WI38 (cell line): ENCODE results near the gene CILP.
"Not testable (repeated sequence)": the region's sequence is repeated elsewhere in the genome, so short reads cannot be mapped to it uniquely, and the experiment has no call there.

ENCODE experiments used
- H3K4me3 ChIP-seq: 2 replicates; pipeline ENCODE4 v1.5.1; 2011; ENCODE audit warnings: low read depth, mild to moderate bottlenecking, control low read depth, low read length
- CTCF ChIP-seq: IDR thresholded peaks from 2 replicates; pipeline ENCODE4 v1.5.1; 2012; ENCODE audit warnings: low read depth, mild to moderate bottlenecking, control low read depth, low read length

The CILP gene

DNA sequence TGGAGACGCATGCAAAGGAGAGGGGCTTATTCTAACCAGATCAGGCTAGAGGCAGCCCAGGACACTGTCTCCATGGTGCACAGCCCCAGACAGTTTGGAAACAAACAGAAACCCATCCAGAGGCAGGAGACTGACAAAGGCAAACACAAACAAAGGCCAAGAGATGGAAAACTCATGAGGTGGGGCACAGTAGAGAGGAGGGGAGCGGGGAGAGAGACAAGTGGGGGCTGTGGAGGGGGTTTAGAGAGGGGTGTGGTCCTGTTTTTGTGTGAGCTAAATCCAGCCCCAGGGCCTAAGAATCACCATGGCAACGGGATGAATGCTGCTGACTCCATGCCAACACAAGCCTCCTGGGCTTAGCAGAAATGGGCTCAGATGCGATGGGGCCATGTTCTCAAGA is 43.1 kb upstream of the CILP start:
- no peak for TF ChIP-seq CTCF
- H3K4me3 ChIP-seq: no peak overlapping the region

DNA sequence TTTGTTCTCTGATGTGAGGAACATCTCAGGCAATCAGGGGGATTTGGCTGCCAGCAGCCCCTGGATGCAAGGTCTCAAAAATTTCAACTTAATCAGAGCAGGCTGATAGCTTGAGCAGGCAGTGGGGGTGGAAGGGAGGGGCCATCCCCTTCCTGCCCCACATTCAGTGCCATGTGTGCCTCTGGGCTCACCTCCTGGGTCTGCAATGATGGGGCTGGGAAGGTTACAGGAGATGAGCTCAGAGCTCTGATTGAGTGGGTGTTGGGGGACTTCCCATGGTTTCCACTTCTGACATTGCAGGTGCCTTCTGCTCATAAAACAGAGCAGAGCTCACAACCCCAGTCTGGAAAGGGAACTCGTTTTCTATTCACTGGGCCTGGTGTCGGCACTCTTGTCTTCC is 38.4 kb upstream of the CILP start:
- TF ChIP-seq CTCF: no peak
- no peak overlapping the region for H3K4me3 ChIP-seq

GRCh38 chr15:65248511-65249255 is 37.4 kb upstream of the CILP start:
- H3K4me3 ChIP-seq: no peak overlapping the region
- no peak for TF ChIP-seq CTCF

DNA sequence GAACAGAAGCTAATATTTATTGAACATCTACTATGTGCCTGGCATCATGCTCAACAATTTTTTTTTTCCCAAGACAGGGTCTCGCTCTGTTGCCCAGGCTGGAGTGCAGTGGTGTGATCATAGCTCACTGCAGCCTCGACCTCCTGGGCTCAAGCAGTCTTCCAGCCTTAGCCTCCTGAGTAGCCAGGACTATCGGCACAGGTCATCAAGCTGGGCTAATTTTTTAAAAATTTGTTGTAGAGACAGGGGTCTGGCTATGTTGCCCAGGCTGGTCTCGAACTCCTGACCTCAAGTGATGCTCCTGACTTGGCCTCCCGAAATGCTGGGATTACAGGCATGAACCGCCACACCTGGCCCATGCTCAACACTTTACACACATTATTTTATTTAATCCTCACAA is 35.7 kb upstream of the CILP start:
- no peak for TF ChIP-seq CTCF
- no peak overlapping the region for H3K4me3 ChIP-seq

GRCh38 chr15:65246026-65246714 is 34.9 kb upstream of the CILP start:
- H3K4me3 ChIP-seq: no peak overlapping the region
- TF ChIP-seq CTCF: no peak

- no peak for TF ChIP-seq CTCF
- no peak overlapping the region for H3K4me3 ChIP-seq
Observed at GRCh38 chr15:65245096-65245856, 34.0 kb upstream of the CILP start.

GRCh38 chr15:65244638-65245037 is 33.4 kb upstream of the CILP start:
- TF ChIP-seq CTCF: no peak
- H3K4me3 ChIP-seq: no peak overlapping the region

- not testable (repeated sequence) for H3K4me3 ChIP-seq
Observed at GRCh38 chr15:65236443-65236842, 25.2 kb upstream of the CILP start.
